MM.1S (cell line): Measurements from ENCODE around the gene NRG2.
A peak's percentile ranks its signal among the peaks of the same experiment; 100 is the strongest.

Experiments used
- DNase-seq: peaks from one replicate; pipeline ENCODE4 v3.0.0-alpha.2; 2015
- H2AFZ ChIP-seq: fragments of 300-600 bp; sonication (generic); 2 replicates; pipeline ENCODE4 v1.6.0; 2016; ENCODE audit warnings: antibody characterized with exemption, low read length
- H3F3A ChIP-seq: fragments of 300-600 bp; sonication (generic); 2 replicates; pipeline ENCODE4 v1.6.1; 2016; ENCODE audit warnings: mild to moderate bottlenecking, antibody characterized with exemption, low read length, moderate library complexity, mixed read lengths; ENCODE audit not compliant: insufficient read depth
- H3K27ac ChIP-seq: fragments of 300-600 bp; sonication (generic); 2 replicates; pipeline ENCODE4 v1.5.1; 2016; ENCODE audit warnings: mild to moderate bottlenecking, low read length
- H3K27me3 ChIP-seq: fragments of 300-600 bp; sonication (generic); replicated peaks from 2 replicates; pipeline ENCODE4 v1.6.0; 2016; ENCODE audit warnings: low read length; ENCODE audit not compliant: insufficient read depth
- H3K36me3 ChIP-seq: fragments of 300-600 bp; sonication (generic); replicated peaks from 2 replicates; pipeline ENCODE4 v1.6.1; 2016; ENCODE audit warnings: mild to moderate bottlenecking, low read length, mixed read lengths; ENCODE audit not compliant: insufficient read depth
- H3K4me1 ChIP-seq: fragments of 300-600 bp; sonication (generic); 2 replicates; pipeline ENCODE4 v1.6.1; 2016; ENCODE audit warnings: low read length, mixed read lengths
- H3K4me2 ChIP-seq: fragments of 300-600 bp; sonication (generic); 2 replicates; pipeline ENCODE4 v1.6.0; 2016; ENCODE audit warnings: low read depth, low read length
- H3K4me3 ChIP-seq: fragments of 300-600 bp; sonication (generic); 2 replicates; pipeline ENCODE4 v1.5.1; 2016; ENCODE audit warnings: low read length, mixed read lengths
- H3K79me2 ChIP-seq: fragments of 300-600 bp; sonication (generic); 2 replicates; pipeline ENCODE4 v1.6.1; 2016; ENCODE audit warnings: mixed run types, low read length, mixed read lengths
- H3K9ac ChIP-seq: fragments of 300-600 bp; sonication (generic); 2 replicates; pipeline ENCODE4 v1.6.1; 2016; ENCODE audit warnings: low read length, mixed read lengths
- H3K9me2 ChIP-seq: fragments of 300-600 bp; sonication (generic); replicated peaks from 2 replicates; pipeline ENCODE4 v1.6.1; 2016; ENCODE audit warnings: mild to moderate bottlenecking, low read length, mixed read lengths; ENCODE audit not compliant: insufficient read depth
- H3K9me3 ChIP-seq: fragments of 300-600 bp; sonication (generic); replicated peaks from 2 replicates; pipeline ENCODE4 v1.6.1; 2016; ENCODE audit warnings: mild to moderate bottlenecking, low read length, mixed read lengths; ENCODE audit not compliant: insufficient read depth
- H4K20me1 ChIP-seq: fragments of 300-600 bp; sonication (generic); 2 replicates; pipeline ENCODE4 v1.6.1; 2016; ENCODE audit warnings: mild to moderate bottlenecking, low read length, moderate library complexity, mixed read lengths; ENCODE audit not compliant: insufficient read depth
- EZH2 ChIP-seq: fragments of 300-600 bp; sonication (generic); optimal IDR thresholded peaks from 2 replicates; pipeline ENCODE3; 2017; ENCODE audit warnings: low read depth, mild to moderate bottlenecking, antibody characterized with exemption, low read length, mixed read lengths
- EZH2phosphoT487 ChIP-seq: fragments of 300-600 bp; sonication (generic); IDR thresholded peaks from 2 replicates; pipeline ENCODE4 v1.6.1; 2018; ENCODE audit warnings: antibody characterized with exemption, low read length
- TF ChIP-seq, protein P1 (sequence below): fragments of 300-600 bp; sonication (generic); IDR thresholded peaks from 2 replicates; pipeline ENCODE4 v1.5.1; 2016; ENCODE audit warnings: antibody characterized with exemption, low read length, mixed read lengths

Gene NRG2

DNA sequence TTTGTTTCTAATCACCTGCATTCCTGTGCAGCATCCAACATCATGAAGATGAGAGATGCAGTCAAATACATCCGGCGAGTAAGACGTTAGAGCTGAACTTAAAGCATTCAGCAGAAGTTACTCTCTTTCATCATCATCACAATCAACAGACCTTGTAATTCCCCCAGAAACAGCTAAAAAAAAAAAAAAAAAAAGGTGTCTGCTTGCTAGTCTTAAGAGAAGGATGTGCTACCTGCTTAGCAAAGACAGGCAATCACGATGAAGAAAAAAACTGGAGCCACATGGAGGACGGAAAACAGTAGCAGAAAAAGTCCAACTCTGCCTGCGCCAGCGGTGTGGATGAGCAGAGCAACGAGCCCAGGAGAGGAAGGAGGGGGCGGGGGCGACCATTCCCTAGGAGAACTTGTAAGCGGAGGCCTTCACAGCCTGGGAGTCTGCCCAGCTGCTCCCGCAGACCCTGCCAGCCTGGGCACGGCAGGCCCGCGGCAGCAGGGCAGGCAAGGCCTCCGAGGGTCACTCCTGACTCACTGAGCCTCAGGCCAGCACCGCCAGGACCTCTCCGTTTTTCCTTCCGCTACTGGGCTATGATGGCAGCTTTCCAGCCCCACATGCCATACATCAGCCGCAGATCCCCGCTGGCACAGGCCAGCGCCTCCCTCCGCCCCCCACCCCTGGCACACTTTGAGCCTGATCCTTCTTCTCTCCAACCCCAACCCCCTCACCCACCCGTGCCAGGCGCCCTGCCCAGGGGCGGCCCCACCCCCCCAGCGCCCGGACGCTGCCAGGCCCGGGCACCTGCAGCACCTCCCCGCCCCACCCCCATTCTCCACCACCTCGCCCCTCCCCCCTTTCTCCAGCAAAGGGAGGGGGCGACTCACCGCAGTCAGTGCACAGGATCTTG lies 1.4 kb downstream of the NRG2 start:
- Histone ChIP-seq H4K20me1 (no peaks in the 10 kb centered on the region), H3K4me2 (peak overlapping the region; percentile 95), H3K4me1 (peaks cover 29% of the 10 kb centered on the region), H3K4me3 (peak overlapping the region; percentile 83; the same call in 1 of the 2 replicates), H3K9me3 (no peaks in the 10 kb centered on the region), H3K79me2 (no peaks in the 10 kb centered on the region), H3F3A (peaks cover 23% of the 10 kb centered on the region), H3K27ac (no peak overlapping the region), H3K27me3 (no peaks in the 10 kb centered on the region; the same call in 1 of the 2 replicates), H3K9ac (no peak overlapping the region), H3K9me2 (no peaks in the 10 kb centered on the region), H3K36me3 (no peaks in the 10 kb centered on the region), H2AFZ (0 out of 2 replicates have a peak overlapping the region, but pooled peaks have one; percentile 59)
- no peak for DNase-seq
- TF ChIP-seq EZH2 (no peak), EZH2phosphoT487 (no peak)
- TF ChIP-seq, protein P1, sequence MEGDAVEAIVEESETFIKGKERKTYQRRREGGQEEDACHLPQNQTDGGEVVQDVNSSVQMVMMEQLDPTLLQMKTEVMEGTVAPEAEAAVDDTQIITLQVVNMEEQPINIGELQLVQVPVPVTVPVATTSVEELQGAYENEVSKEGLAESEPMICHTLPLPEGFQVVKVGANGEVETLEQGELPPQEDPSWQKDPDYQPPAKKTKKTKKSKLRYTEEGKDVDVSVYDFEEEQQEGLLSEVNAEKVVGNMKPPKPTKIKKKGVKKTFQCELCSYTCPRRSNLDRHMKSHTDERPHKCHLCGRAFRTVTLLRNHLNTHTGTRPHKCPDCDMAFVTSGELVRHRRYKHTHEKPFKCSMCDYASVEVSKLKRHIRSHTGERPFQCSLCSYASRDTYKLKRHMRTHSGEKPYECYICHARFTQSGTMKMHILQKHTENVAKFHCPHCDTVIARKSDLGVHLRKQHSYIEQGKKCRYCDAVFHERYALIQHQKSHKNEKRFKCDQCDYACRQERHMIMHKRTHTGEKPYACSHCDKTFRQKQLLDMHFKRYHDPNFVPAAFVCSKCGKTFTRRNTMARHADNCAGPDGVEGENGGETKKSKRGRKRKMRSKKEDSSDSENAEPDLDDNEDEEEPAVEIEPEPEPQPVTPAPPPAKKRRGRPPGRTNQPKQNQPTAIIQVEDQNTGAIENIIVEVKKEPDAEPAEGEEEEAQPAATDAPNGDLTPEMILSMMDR: no peak

DNA sequence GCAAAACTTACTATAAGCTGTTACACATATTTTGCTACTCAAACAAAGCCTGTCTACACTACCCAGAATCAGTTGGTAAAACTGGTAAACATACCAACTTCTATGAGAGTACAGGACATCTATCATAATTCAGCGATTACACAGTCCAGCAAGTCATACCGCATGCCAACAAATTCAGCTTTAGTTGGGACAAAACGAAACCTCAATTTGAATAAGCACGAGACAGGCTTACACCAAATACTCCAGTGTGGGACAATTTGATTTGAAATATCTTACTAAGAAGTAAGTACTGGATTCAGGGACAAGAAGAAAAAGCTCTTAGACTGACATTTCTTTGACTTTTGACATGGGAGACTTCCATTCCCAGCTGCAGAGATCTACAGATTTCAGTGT lies 2.0 kb downstream of the NRG2 start:
- Histone ChIP-seq H3K79me2 (no peaks in the 10 kb centered on the region), H3K27me3 (no peaks in the 10 kb centered on the region; the same call in 1 of the 2 replicates), H3K4me2 (no peak overlapping the region), H3K4me1 (peaks cover 29% of the 10 kb centered on the region), H3K9me2 (no peaks in the 10 kb centered on the region), H3K36me3 (no peaks in the 10 kb centered on the region), H3K9ac (no peak overlapping the region), H3K9me3 (no peaks in the 10 kb centered on the region), H3K4me3 (no peak overlapping the region), H2AFZ (no peak overlapping the region), H3K27ac (no peak overlapping the region), H4K20me1 (no peaks in the 10 kb centered on the region), H3F3A (peaks cover 23% of the 10 kb centered on the region)
- DNase-seq: no peak
- no peak for TF ChIP-seq EZH2phosphoT487
- TF ChIP-seq, protein P1: no peak
- no peak for TF ChIP-seq EZH2

DNA sequence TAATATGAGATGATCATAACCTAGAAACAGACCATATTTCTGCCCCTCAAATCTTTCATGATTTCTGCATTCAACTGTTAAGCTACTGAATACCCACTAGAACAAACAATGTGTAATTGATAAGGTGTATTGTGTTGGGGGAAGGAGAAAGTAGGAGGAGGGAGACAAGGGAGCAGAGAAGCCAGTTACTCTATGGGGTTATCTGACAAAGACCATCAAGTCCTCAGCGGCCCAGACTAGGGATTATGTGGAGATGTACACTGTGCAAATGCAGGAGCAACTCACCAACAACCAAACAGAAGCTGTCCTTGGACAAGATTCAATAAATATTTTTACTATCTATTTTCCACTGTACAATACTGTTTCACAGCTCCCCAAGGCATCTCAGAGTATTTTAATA lies 2.7 kb downstream of the NRG2 start:
- TF ChIP-seq EZH2phosphoT487: no peak
- TF ChIP-seq, protein P1: no peak
- TF ChIP-seq EZH2: no peak
- DNase-seq: no peak
- no peaks in the 10 kb centered on the region for H3K36me3 ChIP-seq
- H3K9ac ChIP-seq: no peak overlapping the region
- H3K27ac ChIP-seq: peak overlapping the region; percentile 58; the same call in 1 of the 2 replicates
- no peaks in the 10 kb centered on the region for H3K79me2 ChIP-seq
- H3K27me3 ChIP-seq: no peaks in the 10 kb centered on the region; the same call in 1 of the 2 replicates
- H4K20me1 ChIP-seq: no peaks in the 10 kb centered on the region
- peak overlapping the region; percentile 65 for H3K4me2 ChIP-seq
- H2AFZ ChIP-seq: no peak overlapping the region
- no peaks in the 10 kb centered on the region for H3K9me2 ChIP-seq
- no peaks in the 10 kb centered on the region for H3K9me3 ChIP-seq
- H3K4me1 ChIP-seq: peaks cover 29% of the 10 kb centered on the region
- H3F3A ChIP-seq: peaks cover 23% of the 10 kb centered on the region
- peak overlapping the region; percentile 37; the same call in 1 of the 2 replicates for H3K4me3 ChIP-seq
